Transverse colon (tissue), 4 donors: Measurements from ENCODE around the gene MSX2. TPM values are rescaled to one million over a fixed set of nuclear protein-coding genes. Genes with fewer than 3 reads are reported as not detected.

ENCODE experiments used
- DNase-seq: peaks from one replicate; pipeline ENCODE4 v3.0.0-alpha.2; 2019
- H3K27ac ChIP-seq, 4 donors: fragments of 200-600 bp; sonication (generic); 2 replicates each; pipeline ENCODE4 v1.5.1; 2016 to 2018; ENCODE audit warnings: inconsistent platforms in 4 of 4
- H3K27me3 ChIP-seq: fragments of 200-600 bp; sonication (generic); 2 replicates; pipeline ENCODE4 v1.5.1; 2017; ENCODE audit warnings: inconsistent platforms
- H3K36me3 ChIP-seq, 4 donors: fragments of 200-600 bp; sonication (generic); 2 replicates each; pipeline ENCODE4 v1.5.1; 2017 to 2019; ENCODE audit warnings: inconsistent platforms in 4 of 4
- H3K4me1 ChIP-seq, 4 donors: fragments of 200-600 bp; sonication (generic); 2 replicates each; pipeline ENCODE4 v1.5.1; 2017 to 2020; ENCODE audit warnings: inconsistent platforms in 4 of 4
- H3K4me3 ChIP-seq, 4 donors: fragments of 200-600 bp; sonication (generic); 1 replicate in 1 of 4; 2 replicates in 3 of 4; pipeline versions ENCODE4 v1.5.1 to v1.6.1; 2017 to 2019; ENCODE audit warnings: inconsistent platforms in 4 of 4
- H3K9me3 ChIP-seq, 2 donors: fragments of 200-600 bp; sonication (generic); 2 replicates each; pipeline ENCODE4 v1.5.1; 2017 to 2019; ENCODE audit warnings: inconsistent platforms in 2 of 2
- CTCF ChIP-seq, 5 experiments: fragments of 200-600 bp in 3 of 5; fragments of 450-650 bp in 2 of 5; sonication (generic) in 3 of 5; IDR thresholded peaks; 1 replicate in 2 of 5; 2 replicates in 3 of 5; pipeline ENCODE4 v1.5.1; 2016 to 2017; ENCODE audit warnings: antibody characterized with exemption in 5 of 5, inconsistent platforms in 3 of 5, mild to moderate bottlenecking in 2 of 5, moderate library complexity in 1 of 5
- EP300 ChIP-seq: sonication (generic); formaldehyde crosslinking; IDR thresholded peaks from one replicate; pipeline ENCODE4 v1.6.1; 2017; ENCODE audit warnings: antibody characterized with exemption, low read depth
- POLR2A ChIP-seq: fragments of 450-650 bp; IDR thresholded peaks from one replicate; pipeline ENCODE4 v1.6.1; 2016; ENCODE audit warnings: antibody characterized with exemption, mild to moderate bottlenecking, moderate library complexity
- POLR2AphosphoS5 ChIP-seq, 3 donors: sonication (generic); formaldehyde crosslinking; IDR thresholded peaks; one replicate each; pipeline ENCODE4 v1.6.1; 2016; ENCODE audit warnings: antibody characterized with exemption in 3 of 3
- WGBS, 2 donors: methylation state at CpG; one replicate each; pipeline ENCODE4 v1.1.5; 2018; ENCODE audit warnings: low coverage in 1 of 2; 5-methylcytosine and 5-hydroxymethylcytosine counted together
- in situ Hi-C, 4 donors: fragments of 200-750 bp; cut with MboI; loops; one replicate each; pipeline versions ENCODE4 v1.15.0 to v1.15.1; 2017; ENCODE audit warnings: low sequenced_read_pairs in 3 of 4, low pct_ligation_motif_present in 1 of 4, low pct_unique_long_range_greater_than_20kb in 1 of 4
- intact Hi-C: fragments of 100-400 bp; cut with DNase I; formaldehyde crosslinking; loops from one replicate; pipeline ENCODE4 v1.15.1; 2023; ENCODE audit warnings: low total_unique reads
- small RNA-seq, 4 donors: library from RNA; depleted of rRNA; stranded (forward); fragments of <200 nt; gene quantifications; one replicate each; pipeline ENCODE3, GENCODE V24; 2016
- total RNA-seq, 4 donors: library from RNA; depleted of rRNA; stranded (reverse); fragments of >200 nt; gene quantifications; one replicate each; pipeline ENCODE4 v1.1.0, GENCODE V29; 2016

The MSX2 gene
- total RNA-seq, 4 donors from 2014 or later: 0.27 to 1.1 TPM; not detected in 2

- no peak overlapping the region for H3K4me3 ChIP-seq
- no peaks in the 10 kb centered on the region for H3K27me3 ChIP-seq
- H3K9me3 ChIP-seq: no peaks in the 10 kb centered on the region
- H3K27ac ChIP-seq: no peak overlapping the region
- no peak for TF ChIP-seq POLR2AphosphoS5 (IDR thresholded peaks at IDR 0.05)
- no peak for TF ChIP-seq POLR2A
- no peak for TF ChIP-seq EP300
- no peak for TF ChIP-seq CTCF (IDR thresholded peaks at IDR 0.05)
- DNase-seq: no peak
- H3K4me1 ChIP-seq: no peaks in the 10 kb centered on the region
- 84% methylated on average over 4 of the region's 4 CpGs for WGBS, 2 donors
- no peaks in the 10 kb centered on the region for H3K36me3 ChIP-seq
- in situ Hi-C loops (no loop called here), intact Hi-C loops (no loop called here)
Measured at GRCh38 chr5:174769005-174769404, 44.6 kb downstream of the MSX2 start.

- H3K4me1 ChIP-seq: no peaks in the 10 kb centered on the region
- no peaks in the 10 kb centered on the region for H3K27me3 ChIP-seq
- intact Hi-C loops: no loop called here
- DNase-seq: no peak
- 67 to 100% methylated on average over 1 to 3 of the region's 3 CpGs for WGBS, 2 donors
- H3K36me3 ChIP-seq: no peaks in the 10 kb centered on the region
- H3K27ac ChIP-seq: no peak overlapping the region
- no peak for TF ChIP-seq EP300
- TF ChIP-seq POLR2AphosphoS5 (IDR thresholded peaks at IDR 0.05): no peak
- no peak for TF ChIP-seq CTCF (IDR thresholded peaks at IDR 0.05)
- no peak for TF ChIP-seq POLR2A
- no peak overlapping the region for H3K4me3 ChIP-seq
- H3K9me3 ChIP-seq: no peaks in the 10 kb centered on the region
- in situ Hi-C loops: no loop called here
Measured at GRCh38 chr5:174773371-174773770, 49.0 kb downstream of the MSX2 start.

GRCh38 chr5:174775081-174775480 lies 50.7 kb downstream of the MSX2 start:
- 59 to 67% methylated on average over 3 of the region's 3 CpGs for WGBS, 2 donors
- Histone ChIP-seq H3K27ac (no peak overlapping the region), H3K27me3 (no peaks in the 10 kb centered on the region), H3K4me1 (no peaks in the 10 kb centered on the region), H3K9me3 (no peaks in the 10 kb centered on the region), H3K4me3 (no peak overlapping the region), H3K36me3 (no peaks in the 10 kb centered on the region)
- in situ Hi-C loops (loop anchor here in 1 of 4 donors (25.0 kb wide), 1 partner anchor 363 kb away; no protein-coding TSS in a partner anchor), intact Hi-C loops (loop anchor here (5.0 kb wide), 1 partner anchor 1353 kb away; no protein-coding TSS in a partner anchor)
- no peak for DNase-seq
- no peak for TF ChIP-seq EP300
- no peak for TF ChIP-seq POLR2A

GRCh38 chr5:174777111-174777510 lies 52.7 kb downstream of the MSX2 start:
- DNase-seq: no peak
- TF ChIP-seq CTCF (IDR thresholded peaks at IDR 0.05) (no peak), POLR2AphosphoS5 (IDR thresholded peaks at IDR 0.05) (no peak), POLR2A (no peak), EP300 (no peak)
- no peaks in the 10 kb centered on the region for H3K4me1 ChIP-seq
- 48 to 68% methylated on average over 5 to 6 of the region's 6 CpGs for WGBS, 2 donors
- no peak overlapping the region for H3K4me3 ChIP-seq
- H3K9me3 ChIP-seq: no peaks in the 10 kb centered on the region
- H3K36me3 ChIP-seq: no peaks in the 10 kb centered on the region
- H3K27ac ChIP-seq: no peak overlapping the region
- intact Hi-C loops (loop anchor here (5.0 kb wide), 1 partner anchor 1355 kb away; no protein-coding TSS in a partner anchor), in situ Hi-C loops (loop anchor here in 1 of 4 donors (25.0 kb wide), 1 partner anchor 365 kb away; no protein-coding TSS in a partner anchor)
- H3K27me3 ChIP-seq: no peaks in the 10 kb centered on the region

GRCh38 chr5:174777583-174777982 lies 53.2 kb downstream of the MSX2 start:
- H3K27me3 ChIP-seq: no peaks in the 10 kb centered on the region
- no peaks in the 10 kb centered on the region for H3K4me1 ChIP-seq
- H3K9me3 ChIP-seq: no peaks in the 10 kb centered on the region
- no peak overlapping the region for H3K4me3 ChIP-seq
- in situ Hi-C loops (loop anchor here in 1 of 4 donors (25.0 kb wide), 1 partner anchor 365 kb away; no protein-coding TSS in a partner anchor), intact Hi-C loops (loop anchor here (5.0 kb wide), 1 partner anchor 1355 kb away; no protein-coding TSS in a partner anchor)
- H3K27ac ChIP-seq: no peak overlapping the region
- WGBS, 2 donors: 67 to 75% methylated on average over 2 of the region's 2 CpGs
- no peak for DNase-seq
- no peaks in the 10 kb centered on the region for H3K36me3 ChIP-seq
- no peak for TF ChIP-seq EP300

Small RNA genes lying within 50 kb of the gene (small RNA-seq; reads per million reads assigned to genes)
- gene MIR4634: 0 to 0.70 (median 0) reads per million in 4 donors
